ENCODE results near the gene RIN2.

The RIN2 gene

GRCh38 chr20:19781235-19781634 is 23.2 kb downstream of the RIN2 start:
- TF ChIP-seq ZNF274 (IDR thresholded peaks at IDR 0.05; ENCODE audit: low read depth, low read length) = no peak
- H3K4me3 ChIP-seq (ENCODE audit: low read length) = no peak overlapping the region

GRCh38 chr20:19782669-19783068 is 24.6 kb downstream of the RIN2 start:
- no peak for TF ChIP-seq ZNF274 (IDR thresholded peaks at IDR 0.05; ENCODE audit: low read depth, low read length)

GRCh38 chr20:19783966-19784401 is 25.9 kb downstream of the RIN2 start:
- TF ChIP-seq ZNF274 (IDR thresholded peaks at IDR 0.05; ENCODE audit: low read depth, low read length) = no peak
- no peak overlapping the region for H3K4me3 ChIP-seq (ENCODE audit: low read length)

More at GRCh38 chr20:19782669-19783068, 24.6 kb downstream of the RIN2 start:
- H3K4me3 ChIP-seq (ENCODE audit: low read length) = no peak overlapping the region

- H3K4me3 ChIP-seq (ENCODE audit: low read length) = no peak overlapping the region
- TF ChIP-seq ZNF274 (IDR thresholded peaks at IDR 0.05; ENCODE audit: low read depth, low read length) = no peak
Measured at GRCh38 chr20:19784511-19785172, 26.6 kb downstream of the RIN2 start.

- TF ChIP-seq ZNF274 (IDR thresholded peaks at IDR 0.05; ENCODE audit: low read depth, low read length) = no peak
- no peak overlapping the region for H3K4me3 ChIP-seq (ENCODE audit: low read length)
Measured at GRCh38 chr20:19785173-19785982, 27.3 kb downstream of the RIN2 start.

GRCh38 chr20:19785983-19786285 is 27.9 kb downstream of the RIN2 start:
- H3K4me3 ChIP-seq (ENCODE audit: low read length) = no peak overlapping the region
- no peak for TF ChIP-seq ZNF274 (IDR thresholded peaks at IDR 0.05; ENCODE audit: low read depth, low read length)

GRCh38 chr20:19786311-19786710 is 28.3 kb downstream of the RIN2 start:
- no peak for TF ChIP-seq ZNF274 (IDR thresholded peaks at IDR 0.05; ENCODE audit: low read depth, low read length)
- H3K4me3 ChIP-seq (ENCODE audit: low read length) = no peak overlapping the region

- no peak for TF ChIP-seq ZNF274 (IDR thresholded peaks at IDR 0.05; ENCODE audit: low read depth, low read length)
- H3K4me3 ChIP-seq (ENCODE audit: low read length) = no peak overlapping the region
Measured at GRCh38 chr20:19787366-19787765, 29.3 kb downstream of the RIN2 start.

GRCh38 chr20:19789009-19789408 is 31.0 kb downstream of the RIN2 start:
- H3K4me3 ChIP-seq (ENCODE audit: low read length) = no peak overlapping the region
- TF ChIP-seq ZNF274 (IDR thresholded peaks at IDR 0.05; ENCODE audit: low read depth, low read length) = no peak

- H3K4me3 ChIP-seq (ENCODE audit: low read length) = no peak overlapping the region
- TF ChIP-seq ZNF274 (IDR thresholded peaks at IDR 0.05; ENCODE audit: low read depth, low read length) = no peak
Measured at GRCh38 chr20:19789446-19789845, 31.4 kb downstream of the RIN2 start.

- H3K4me3 ChIP-seq (ENCODE audit: low read length) = no peak overlapping the region
- TF ChIP-seq ZNF274 (IDR thresholded peaks at IDR 0.05; ENCODE audit: low read depth, low read length) = no peak
Measured at GRCh38 chr20:19791887-19792286, 33.8 kb downstream of the RIN2 start.

GRCh38 chr20:19793716-19794115 is 35.7 kb downstream of the RIN2 start:
- no peak for TF ChIP-seq ZNF274 (IDR thresholded peaks at IDR 0.05; ENCODE audit: low read depth, low read length)
- H3K4me3 ChIP-seq (ENCODE audit: low read length) = no peak overlapping the region

- TF ChIP-seq ZNF274 (IDR thresholded peaks at IDR 0.05; ENCODE audit: low read depth, low read length) = no peak
- H3K4me3 ChIP-seq (ENCODE audit: low read length) = no peak overlapping the region
Measured at GRCh38 chr20:19794941-19795340, 36.9 kb downstream of the RIN2 start.

GRCh38 chr20:19799325-19799724 is 41.3 kb downstream of the RIN2 start:
- no peak overlapping the region for H3K4me3 ChIP-seq (ENCODE audit: low read length)
- TF ChIP-seq ZNF274 (IDR thresholded peaks at IDR 0.05; ENCODE audit: low read depth, low read length) = no peak

- H3K4me3 ChIP-seq (ENCODE audit: low read length) = no peak overlapping the region
- no peak for TF ChIP-seq ZNF274 (IDR thresholded peaks at IDR 0.05; ENCODE audit: low read depth, low read length)
Measured at GRCh38 chr20:19802099-19802491, 44.0 kb downstream of the RIN2 start.
